Right lung (tissue), 5 donors: ENCODE results near the gene B4GALT6. TPM values are rescaled to one million over a fixed set of nuclear protein-coding genes. Genes with fewer than 3 reads are reported as not detected.

Experiments
- DNase-seq, 2 donors: peaks; one replicate each; pipeline ENCODE4 v3.0.0-alpha.2; 2013
- polyA plus RNA-seq, 5 donors: library from polyadenylated mRNA; unstranded; fragments of 120-200 nt; gene quantifications; one replicate each; pipeline versions ENCODE4 v1.2.1 to v1.2.3, GENCODE V29; 2013; ENCODE audit warnings: inconsistent platforms in 1 of 5, low replicate concordance in 1 of 5; ENCODE audit not compliant: insufficient read length in 5 of 5, insufficient read depth in 1 of 5

B4GALT6 gene
- polyA plus RNA-seq, 5 donors = 14.7 to 21.3 (median 15.7) TPM

- no peak for DNase-seq
These were observed 23.6 kb downstream of the B4GALT6 start for GRCh38 chr18:31660763-31661162.

DNA sequence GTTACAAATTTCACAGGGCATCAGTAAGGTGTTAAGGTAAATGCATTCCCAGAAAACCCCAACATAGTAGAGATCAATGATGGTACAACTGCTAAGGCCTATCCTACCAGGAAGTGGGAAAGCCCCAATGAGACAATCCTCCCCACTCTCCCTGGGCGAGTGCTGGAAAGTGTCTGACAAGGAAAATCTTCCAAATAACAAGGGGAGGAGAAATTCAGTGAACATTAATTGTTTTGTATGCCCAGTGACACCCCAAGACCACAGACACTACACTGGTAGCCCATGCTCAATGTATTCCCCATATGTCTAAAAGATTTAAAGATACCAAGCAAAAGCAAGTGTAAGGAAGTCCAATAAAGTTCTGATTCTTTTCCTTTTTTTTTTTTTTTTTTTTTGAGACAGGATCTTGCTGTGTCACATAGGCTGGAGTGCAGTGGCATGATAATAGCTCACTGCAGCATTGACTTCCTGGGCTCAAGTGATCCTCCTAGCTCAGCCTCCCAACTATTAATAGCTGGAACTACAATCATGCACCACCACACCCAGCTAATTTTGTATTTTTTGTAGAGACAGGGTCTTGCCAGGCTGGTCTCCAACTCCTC, 24.7 kb downstream of the B4GALT6 start:
- no peak for DNase-seq

DNA sequence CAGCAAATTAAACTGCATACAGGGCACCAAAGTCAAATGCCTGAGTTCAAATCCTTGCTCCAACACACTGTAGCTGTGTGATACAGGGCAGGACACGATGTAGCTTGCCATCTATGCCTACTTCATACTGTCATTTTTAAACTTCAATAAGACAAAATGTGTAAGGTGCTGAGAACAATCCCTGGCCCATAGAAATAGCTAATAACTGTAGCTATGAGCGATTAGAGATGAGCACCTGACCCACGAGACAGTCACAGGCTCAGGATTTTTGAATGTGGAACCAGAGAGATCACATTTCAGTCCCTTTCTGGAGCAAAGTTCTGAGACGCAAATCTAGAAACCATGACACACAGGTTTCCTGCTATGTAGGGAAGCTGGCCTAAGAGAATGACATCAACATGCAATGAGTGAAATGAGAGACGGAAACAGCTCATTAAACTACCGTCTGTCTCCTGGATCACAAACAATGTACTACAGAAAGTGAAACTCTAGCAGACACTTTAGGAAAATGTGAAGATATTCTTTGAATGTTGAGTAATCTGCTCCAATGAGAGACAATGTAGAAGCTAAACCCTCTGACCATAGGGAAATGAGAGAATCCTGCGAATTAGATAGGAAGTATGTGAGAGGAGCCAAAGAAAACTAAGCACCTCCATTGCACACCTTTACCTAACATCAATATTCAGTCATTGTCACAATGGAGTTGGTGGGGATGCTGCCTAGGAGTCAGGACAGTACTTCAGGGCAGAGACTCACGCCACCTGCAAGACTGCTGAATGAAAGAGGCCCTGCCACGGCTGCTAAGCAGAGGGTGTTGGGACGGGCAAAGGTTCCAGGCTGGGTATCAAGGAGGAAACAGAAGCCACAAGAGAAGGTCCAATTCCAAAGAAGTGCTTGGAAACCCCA, 25.5 kb downstream of the B4GALT6 start:
- DNase-seq = no peak

GRCh38 chr18:31657823-31658669, 26.3 kb downstream of the B4GALT6 start:
- DNase-seq = no peak

GRCh38 chr18:31656754-31657153, 27.6 kb downstream of the B4GALT6 start:
- no peak for DNase-seq

DNA sequence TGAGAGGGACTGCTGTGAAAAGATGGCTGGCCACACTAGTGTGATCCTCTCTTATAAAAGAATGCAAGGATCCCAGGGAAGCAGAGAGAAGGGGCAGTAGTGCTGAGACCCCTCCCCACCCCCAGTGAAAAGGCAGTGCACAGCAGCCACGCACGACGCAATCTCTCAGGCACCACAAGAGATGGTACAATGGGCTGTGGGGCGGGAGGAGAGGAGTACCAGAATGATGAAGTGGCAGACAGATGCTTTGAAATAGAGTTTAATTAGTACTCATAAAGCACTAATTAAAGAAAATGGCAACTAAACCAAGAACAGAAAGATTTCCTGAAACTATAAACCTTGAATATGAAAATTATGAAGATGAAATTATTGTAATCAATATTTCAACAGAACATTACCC, 29.0 kb downstream of the B4GALT6 start:
- no peak for DNase-seq

GRCh38 chr18:31652877-31653276, 31.5 kb downstream of the B4GALT6 start:
- DNase-seq = no peak

GRCh38 chr18:31652357-31652756, 32.0 kb downstream of the B4GALT6 start:
- DNase-seq = no peak

DNA sequence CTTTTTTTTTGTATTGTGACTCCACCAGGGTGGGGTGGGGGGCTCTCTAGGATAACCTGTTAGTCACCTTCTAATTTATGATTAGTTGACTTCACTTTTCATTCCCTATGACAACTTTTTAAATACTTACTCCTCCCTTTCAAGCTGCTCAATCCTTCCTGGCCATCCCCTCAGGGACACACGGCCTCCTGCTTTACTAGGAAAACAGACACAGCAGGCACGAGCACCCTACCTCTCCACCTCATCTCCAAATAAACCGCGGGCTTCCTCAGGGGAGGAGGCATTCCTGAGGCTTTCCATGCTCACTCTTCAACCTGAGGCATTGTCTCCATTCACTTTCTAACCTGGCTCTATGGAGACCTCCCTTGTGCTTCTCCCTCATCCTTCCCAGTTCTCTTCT, 33.0 kb downstream of the B4GALT6 start:
- DNase-seq = no peak

DNA sequence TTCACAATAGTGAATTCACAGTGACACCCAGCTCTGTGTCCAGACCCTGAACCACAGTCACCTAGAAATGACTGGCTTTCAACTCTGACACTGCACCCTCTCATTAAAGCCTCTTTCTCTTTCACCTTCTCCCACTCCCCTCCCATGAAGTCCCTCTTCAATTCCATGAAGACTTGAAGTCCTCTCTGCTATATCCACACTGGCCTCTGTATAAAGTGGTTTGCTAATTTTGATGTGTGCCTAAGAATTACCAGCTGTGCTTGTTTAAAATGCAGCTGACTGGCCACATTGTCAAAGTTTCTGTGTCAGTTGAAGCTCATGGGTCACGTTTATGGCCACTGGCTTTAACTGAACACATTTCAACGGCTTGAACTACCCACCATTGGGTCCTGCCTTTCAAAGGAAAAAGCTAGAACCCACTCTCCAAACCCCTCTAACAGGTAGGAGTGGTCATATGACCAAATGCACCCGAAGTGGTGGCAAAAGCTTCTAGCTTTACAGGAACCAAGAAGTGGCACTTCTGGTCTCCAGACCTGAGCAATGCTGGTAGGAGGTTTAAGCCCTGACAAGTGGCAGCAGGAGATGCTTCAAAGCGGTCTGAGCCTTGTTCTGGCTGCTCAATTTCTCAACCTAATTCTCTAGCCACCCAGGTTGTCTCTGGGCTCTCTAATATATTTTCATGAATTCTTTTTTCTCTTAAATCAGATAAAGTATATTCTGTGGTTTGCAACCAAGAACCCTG, 34.2 kb downstream of the B4GALT6 start:
- peak; percentile 56 to 65 for DNase-seq

DNA sequence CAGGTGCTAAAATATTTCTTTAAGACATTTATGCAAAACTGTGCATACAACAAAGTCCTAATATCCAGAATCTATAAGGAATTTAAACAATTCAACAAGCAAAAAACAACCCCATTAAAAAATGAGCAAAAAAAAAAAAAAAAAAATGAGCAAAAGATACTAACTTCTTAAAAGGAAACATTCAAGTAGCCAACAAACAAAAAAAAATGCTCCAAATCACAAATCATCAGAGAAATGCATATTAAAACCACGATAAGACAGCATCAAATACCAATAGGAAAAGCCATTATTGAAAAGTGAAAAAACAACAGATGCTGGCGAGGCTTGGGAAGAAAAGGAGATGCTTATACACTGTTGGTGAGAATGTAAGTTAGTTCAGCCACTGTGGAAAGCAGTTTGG, 34.9 kb downstream of the B4GALT6 start:
- no peak for DNase-seq

- DNase-seq = no peak
These were observed 35.4 kb downstream of the B4GALT6 start for GRCh38 chr18:31648966-31649429.

DNA sequence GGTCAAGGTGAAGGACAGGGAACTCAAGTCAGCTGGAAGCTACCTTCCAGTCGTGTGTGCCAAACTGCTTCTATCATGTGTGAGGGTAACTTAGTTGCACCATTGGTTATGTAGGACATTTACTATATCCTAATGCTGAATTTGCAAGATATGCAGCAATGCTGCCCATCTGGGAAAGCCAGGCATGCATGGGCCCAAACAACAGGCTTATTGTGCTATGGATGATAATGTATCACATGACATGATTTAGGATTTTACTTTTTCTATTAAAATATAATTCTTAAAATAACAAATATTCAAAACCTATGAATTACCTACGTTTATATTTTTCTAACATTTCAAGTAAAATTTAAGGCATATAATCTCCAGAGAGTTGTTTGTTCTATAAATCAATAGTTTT, 35.9 kb downstream of the B4GALT6 start:
- no peak for DNase-seq

DNA sequence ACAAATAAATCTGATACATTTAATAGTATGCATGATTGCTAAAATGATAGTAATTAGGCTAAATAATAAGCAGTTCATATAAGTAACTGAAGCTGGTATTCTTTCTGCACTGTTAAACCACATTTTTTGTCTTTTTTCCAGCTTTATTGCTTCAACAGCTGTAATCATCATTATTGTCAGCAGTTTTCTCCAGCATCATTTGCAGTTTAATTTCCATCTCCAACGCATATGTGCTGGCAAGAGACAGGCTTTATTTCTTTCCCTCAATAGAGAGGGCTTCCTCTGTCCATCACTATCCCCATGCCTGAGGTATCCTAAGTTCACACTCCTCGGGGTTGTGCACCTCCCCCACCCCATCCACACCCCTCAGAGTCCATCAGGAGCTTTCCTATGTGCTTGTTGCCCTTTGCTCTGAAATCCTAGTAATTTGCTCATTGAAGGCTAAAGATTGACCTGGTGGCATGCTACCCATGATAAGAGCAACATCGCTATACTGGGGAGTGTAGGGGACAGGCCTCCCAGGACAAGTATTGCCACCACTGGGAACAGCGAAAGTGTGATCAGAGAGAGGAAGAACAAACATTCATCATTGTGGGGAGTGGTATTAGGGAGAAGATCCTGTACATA, 37.1 kb downstream of the B4GALT6 start:
- peak; percentile 65 to 71 for DNase-seq

GRCh38 chr18:31646332-31647126, 37.9 kb downstream of the B4GALT6 start:
- no peak for DNase-seq

DNA sequence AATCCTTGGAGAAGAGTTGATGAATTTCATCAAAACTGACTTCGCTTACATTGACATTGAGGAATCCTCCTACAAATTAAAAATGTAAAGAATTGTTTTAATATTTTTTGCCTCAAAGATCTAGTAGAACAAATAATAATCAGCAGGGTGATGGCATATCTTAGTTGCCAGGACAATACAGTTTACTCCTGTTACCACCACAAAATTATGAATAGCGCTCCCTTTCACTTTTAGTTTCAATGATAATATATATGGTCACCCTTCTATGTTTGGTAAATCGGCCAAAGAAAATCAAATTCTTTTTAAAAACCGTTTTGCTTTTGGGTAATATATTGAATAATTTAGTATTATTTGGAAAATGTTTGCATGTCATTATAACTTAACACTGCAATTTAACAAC, 39.0 kb downstream of the B4GALT6 start:
- no peak for DNase-seq

DNA sequence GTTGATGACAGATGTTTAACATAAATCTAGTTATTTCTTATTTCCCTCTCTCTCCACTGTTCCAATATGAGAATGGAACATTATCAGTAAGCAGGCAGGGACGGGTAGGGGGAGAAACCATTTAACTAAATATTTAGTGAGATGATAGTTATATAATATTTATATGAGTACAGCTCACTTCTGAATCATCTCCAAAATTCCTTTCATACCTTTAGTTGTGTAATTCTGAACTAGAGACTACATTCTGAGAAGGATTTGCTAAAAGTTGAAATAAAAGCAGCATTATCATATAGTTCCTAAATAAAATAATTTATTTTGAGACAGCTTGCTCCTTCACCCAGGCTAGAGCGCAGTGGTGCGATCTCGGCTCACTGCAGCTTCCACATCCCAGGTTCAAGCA, 41.4 kb downstream of the B4GALT6 start:
- no peak for DNase-seq

GRCh38 chr18:31637445-31637844, 46.9 kb downstream of the B4GALT6 start:
- no peak for DNase-seq

DNA sequence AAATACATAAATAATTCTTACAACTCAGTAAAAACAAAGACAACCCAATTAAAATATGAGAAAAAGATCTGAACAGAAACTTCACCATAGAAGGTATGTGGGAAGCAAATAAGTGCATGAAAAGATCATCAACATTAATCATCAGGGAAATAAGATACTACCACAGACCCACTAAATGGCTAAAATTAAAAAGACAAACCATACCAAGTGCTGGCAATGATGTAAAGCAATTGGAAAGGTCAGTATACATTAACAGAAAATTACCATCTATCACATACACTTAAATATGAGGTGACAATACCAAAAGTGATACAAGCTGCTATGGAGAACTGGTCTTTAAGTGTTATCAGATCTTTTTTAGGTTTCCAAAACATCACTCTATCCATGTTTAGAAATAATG, 48.0 kb downstream of the B4GALT6 start:
- DNase-seq = no peak

DNA sequence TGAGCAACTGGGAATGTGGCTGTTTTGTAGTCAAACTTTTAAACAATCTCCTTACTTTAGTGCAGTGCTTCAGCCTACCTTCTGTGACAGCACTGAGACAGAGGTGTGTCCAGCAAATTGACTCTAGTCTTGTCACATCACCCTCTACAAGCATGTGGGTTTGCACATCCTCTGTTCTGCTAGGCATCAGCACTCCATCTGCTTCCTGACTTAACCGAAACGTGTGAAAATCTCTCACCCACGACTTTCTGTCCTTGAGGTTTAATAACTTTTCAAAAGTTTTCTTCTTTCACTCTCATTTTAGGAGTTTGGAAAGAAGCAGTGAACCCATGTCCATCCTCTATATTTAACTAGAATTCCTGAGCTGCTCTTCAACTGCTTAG, 50.1 kb downstream of the B4GALT6 start:
- DNase-seq = no peak
